RPMI8226 (cell line): ENCODE results near the gene PI4KA.

Experiments
- DNase-seq: peaks from one replicate; pipeline ENCODE4 v3.0.0-alpha.2; 2015

The PI4KA gene

GRCh38 chr22:20815477-20816050 is 43.0 kb downstream of the PI4KA start:
- DNase-seq = no peak

- no peak for DNase-seq
Measured at GRCh38 chr22:20814221-20814808, 44.3 kb downstream of the PI4KA start.

GRCh38 chr22:20813056-20813455 is 45.6 kb downstream of the PI4KA start:
- DNase-seq = no peak

- DNase-seq = no peak
Measured at GRCh38 chr22:20811971-20812660, 46.5 kb downstream of the PI4KA start.

- no peak for DNase-seq
Measured at GRCh38 chr22:20811171-20811570, 47.4 kb downstream of the PI4KA start.

- no peak for DNase-seq
Measured at GRCh38 chr22:20810645-20811044, 48.0 kb downstream of the PI4KA start.

- no peak for DNase-seq
Measured at GRCh38 chr22:20809538-20810185, 48.9 kb downstream of the PI4KA start.

GRCh38 chr22:20808844-20809243 is 49.8 kb downstream of the PI4KA start:
- DNase-seq = no peak

- no peak for DNase-seq
Measured at GRCh38 chr22:20807315-20807752, 51.3 kb downstream of the PI4KA start.

- DNase-seq = no peak
Measured at GRCh38 chr22:20805972-20806471, 52.6 kb downstream of the PI4KA start.

GRCh38 chr22:20804650-20805049 is 54.0 kb downstream of the PI4KA start:
- no peak for DNase-seq

- DNase-seq = no peak
Measured at GRCh38 chr22:20803696-20804324, 54.8 kb downstream of the PI4KA start.

- no peak for DNase-seq
Measured at GRCh38 chr22:20802922-20803553, 55.6 kb downstream of the PI4KA start.

GRCh38 chr22:20802452-20802851 is 56.2 kb downstream of the PI4KA start:
- DNase-seq = no peak

- DNase-seq = no peak
Measured at GRCh38 chr22:20799449-20799848, 59.2 kb downstream of the PI4KA start.

GRCh38 chr22:20798974-20799373 is 59.6 kb downstream of the PI4KA start:
- DNase-seq = no peak

- no peak for DNase-seq
Measured at GRCh38 chr22:20798218-20798617, 60.4 kb downstream of the PI4KA start.

- no peak for DNase-seq
Measured at GRCh38 chr22:20796731-20797130, 61.9 kb downstream of the PI4KA start.

- no peak for DNase-seq
Measured at GRCh38 chr22:20794650-20795413, 63.8 kb downstream of the PI4KA start.

GRCh38 chr22:20793748-20794649 is 64.6 kb downstream of the PI4KA start:
- DNase-seq = no peak
